Mesodermal cell (in vitro differentiated cells): ENCODE measurements around the gene GTF2IRD1.
"Not testable (repeated sequence)": the region's sequence is repeated elsewhere in the genome, so short reads cannot be mapped to it uniquely, and the experiment has no call there.

Source experiments
- H3K27ac ChIP-seq: 2 replicates; pipeline ENCODE4 v1.7.0; 2013; ENCODE audit warnings: mild to moderate bottlenecking, low read depth, low read length, moderate library complexity; ENCODE audit not compliant: severe bottlenecking
- H3K36me3 ChIP-seq: 2 replicates; pipeline ENCODE4 v1.7.1; 2013; ENCODE audit warnings: mild to moderate bottlenecking, low read length, moderate library complexity; ENCODE audit not compliant: control insufficient read depth, insufficient read depth
- H3K4me1 ChIP-seq: one replicate; pipeline ENCODE4 v1.7.1; 2013; ENCODE audit warnings: mild to moderate bottlenecking, low read length; ENCODE audit not compliant: insufficient read depth, control insufficient read depth, poor library complexity, severe bottlenecking
- H3K4me3 ChIP-seq: 2 replicates; pipeline ENCODE4 v1.7.0; 2013; ENCODE audit warnings: low read length, control low read depth, mild to moderate bottlenecking; ENCODE audit not compliant: insufficient read depth, poor library complexity, severe bottlenecking; ENCODE audit errors: extremely low read depth
- H3K9me3 ChIP-seq: 2 replicates; pipeline ENCODE4 v1.7.1; 2013; ENCODE audit warnings: mild to moderate bottlenecking, low read length, moderate library complexity; ENCODE audit not compliant: control insufficient read depth
- WGBS, 2 experiments: methylation state at CpG; one replicate each; pipeline ENCODE4 v1.1.5; 2013; ENCODE audit warnings: missing lambda C conversion rate in 2 of 2; ENCODE audit not compliant: insufficient coverage in 2 of 2; 5-methylcytosine and 5-hydroxymethylcytosine counted together

Gene GTF2IRD1

DNA sequence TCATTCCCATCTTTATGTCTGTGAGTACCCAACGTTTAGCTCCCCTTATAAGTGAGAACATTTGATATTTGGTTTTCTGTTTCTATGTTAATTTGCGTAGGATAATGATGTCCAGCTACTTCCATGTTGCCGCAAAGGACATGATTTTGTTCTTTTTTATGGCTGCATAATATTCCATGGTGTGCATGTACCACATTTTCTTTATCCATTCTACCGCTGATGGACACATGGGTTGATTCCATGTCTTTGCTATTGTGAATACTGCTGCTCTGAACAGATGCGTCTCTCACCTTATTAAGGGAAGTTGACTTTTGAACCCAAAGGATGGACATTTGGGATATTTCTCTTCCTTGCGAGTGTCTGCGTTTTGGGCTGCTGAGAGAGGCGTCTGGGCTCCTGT is 50.2 kb downstream of the GTF2IRD1 start:
- H3K27ac ChIP-seq: no peak overlapping the region
- whole genome bisulfite sequencing, 2 experiments: 96 to 99% methylated on average over 4 to 6 of the region's 8 CpGs
- H3K36me3 ChIP-seq: peaks cover 29% of the 10 kb centered on the region
- H3K9me3 ChIP-seq: no peaks in the 10 kb centered on the region
- H3K4me1 ChIP-seq: no peaks in the 10 kb centered on the region
- no peak overlapping the region for H3K4me3 ChIP-seq

DNA sequence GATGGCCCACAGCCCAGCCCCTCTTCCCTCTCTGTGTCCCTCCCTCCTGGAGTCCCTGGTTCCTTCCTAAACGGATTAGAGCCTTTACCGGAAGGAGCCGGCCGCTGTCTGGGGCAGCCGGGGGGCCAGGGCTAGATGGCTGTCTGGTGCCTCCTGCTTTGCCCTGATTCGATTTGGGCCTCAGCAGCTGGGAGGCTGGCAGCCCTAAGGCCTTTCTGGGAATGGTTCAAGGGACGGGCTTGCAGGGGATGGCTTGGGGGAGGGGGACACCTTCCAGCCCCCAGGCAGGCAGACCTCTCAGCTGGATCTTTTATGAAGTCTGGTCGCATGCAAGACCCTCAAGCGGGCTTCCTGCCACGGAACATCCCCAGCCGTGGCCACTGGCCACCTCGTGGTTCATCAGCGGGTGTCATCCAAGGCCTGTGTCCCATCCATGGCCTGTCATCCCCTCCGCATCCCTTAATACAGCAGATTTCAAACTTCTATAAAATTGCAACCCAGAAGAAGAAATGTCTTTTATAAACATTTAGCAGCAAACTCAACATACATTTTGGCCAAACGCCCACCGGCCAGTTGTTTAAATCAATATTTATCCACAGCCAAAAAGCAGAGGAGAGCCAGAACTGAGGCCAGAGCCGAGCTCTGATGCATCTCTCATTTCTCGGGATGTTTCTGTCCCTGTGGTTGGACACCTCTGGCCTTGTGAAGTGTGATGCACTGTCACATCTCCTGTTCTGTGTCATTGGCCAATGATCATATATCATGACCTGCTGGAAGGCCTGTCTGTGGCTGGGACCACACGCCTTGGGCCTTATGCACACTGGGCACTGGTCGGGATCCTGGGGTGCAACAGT is 52.0 kb downstream of the GTF2IRD1 start:
- Histone ChIP-seq H3K9me3 (no peaks in the 10 kb centered on the region), H3K27ac (no peak overlapping the region), H3K4me1 (no peaks in the 10 kb centered on the region), H3K36me3 (peaks cover 34% of the 10 kb centered on the region), H3K4me3 (no peak overlapping the region)
- WGBS, 2 experiments: 90 to 94% methylated on average over 20 of the region's 20 CpGs

DNA sequence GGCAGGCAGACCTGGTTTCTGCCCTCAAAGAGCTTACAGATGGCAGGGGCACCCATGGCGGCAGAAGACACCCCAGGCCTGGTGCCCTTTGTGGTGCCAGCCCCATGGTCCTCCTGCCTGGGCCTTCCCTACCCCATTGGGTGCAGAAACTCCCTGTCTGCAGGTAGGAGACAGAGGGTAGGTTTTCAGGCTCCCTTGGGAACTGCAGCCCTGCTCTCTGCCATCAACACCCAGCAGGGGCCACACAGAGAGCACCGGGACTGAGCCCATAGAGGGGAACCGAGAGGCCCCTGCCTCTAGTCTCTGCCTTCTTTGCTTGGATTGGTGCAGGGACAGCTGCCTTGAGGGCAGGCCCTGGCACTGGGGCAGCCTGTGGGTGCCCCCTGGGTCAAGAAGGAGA is 52.6 kb downstream of the GTF2IRD1 start:
- no peak overlapping the region for H3K27ac ChIP-seq
- H3K4me1 ChIP-seq: no peaks in the 10 kb centered on the region
- 92 to 100% methylated on average over 3 of the region's 3 CpGs for WGBS, 2 experiments
- no peak overlapping the region for H3K4me3 ChIP-seq
- H3K36me3 ChIP-seq: peaks cover 39% of the 10 kb centered on the region
- H3K9me3 ChIP-seq: no peaks in the 10 kb centered on the region

DNA sequence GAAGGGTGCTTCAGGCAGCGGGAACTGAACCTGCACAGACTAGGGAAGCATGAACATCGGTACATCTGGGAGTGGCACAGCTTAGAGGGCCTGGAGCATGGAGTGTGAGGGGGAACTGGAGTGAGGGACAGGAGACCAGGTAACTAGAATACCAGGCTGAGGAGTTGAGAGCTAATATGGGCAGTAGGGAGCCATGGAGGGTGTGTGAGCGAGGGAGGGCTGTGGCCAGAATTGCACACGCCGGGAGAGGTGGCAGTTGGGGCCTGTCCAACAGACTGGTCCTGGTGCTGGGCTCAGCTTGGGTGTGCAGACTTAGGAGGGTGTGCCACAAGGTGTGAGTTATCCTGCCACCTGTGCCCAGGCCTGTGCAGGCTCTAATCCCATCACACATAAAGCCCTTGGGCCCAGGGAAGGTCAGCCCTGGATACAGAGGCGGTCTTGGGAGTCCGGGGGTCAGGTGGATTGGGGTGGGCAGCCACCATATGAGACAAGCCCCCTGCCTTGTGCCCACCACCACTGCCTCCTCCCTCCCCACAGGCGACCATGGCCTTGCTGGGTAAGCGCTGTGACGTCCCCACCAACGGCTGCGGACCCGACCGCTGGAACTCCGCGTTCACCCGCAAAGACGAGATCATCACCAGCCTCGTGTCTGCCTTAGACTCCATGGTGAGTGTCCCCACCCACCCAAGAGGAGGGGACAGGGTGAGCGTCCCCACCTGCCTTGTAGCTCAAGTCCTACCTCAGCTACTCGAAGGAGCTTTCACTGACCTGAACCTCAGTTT is 54.0 kb downstream of the GTF2IRD1 start:
- no peak overlapping the region for H3K27ac ChIP-seq
- no peaks in the 10 kb centered on the region for H3K9me3 ChIP-seq
- H3K36me3 ChIP-seq: peaks cover 50% of the 10 kb centered on the region
- WGBS, 2 experiments: 90 to 94% methylated on average over 16 to 18 of the region's 21 CpGs
- H3K4me1 ChIP-seq: no peaks in the 10 kb centered on the region
- H3K4me3 ChIP-seq: no peak overlapping the region

DNA sequence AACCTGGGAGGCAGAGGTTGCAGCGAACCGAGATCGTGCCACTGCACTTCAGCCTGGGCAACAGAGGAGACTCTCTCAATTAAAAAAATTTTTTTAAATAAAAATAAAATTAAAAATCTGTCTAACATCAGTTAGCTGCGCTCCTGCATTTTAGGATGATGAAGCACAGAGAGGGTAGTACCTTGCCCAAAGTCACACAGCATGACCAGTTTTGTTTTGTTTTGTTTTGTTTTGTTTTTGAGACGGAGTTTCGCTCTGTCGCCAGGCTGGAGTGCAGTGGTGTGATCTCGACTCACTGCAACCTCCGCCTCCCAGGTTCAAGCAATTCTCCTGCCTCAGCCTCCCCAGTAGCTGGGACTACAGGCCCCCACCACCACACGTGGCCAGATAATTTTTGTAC is 55.7 kb downstream of the GTF2IRD1 start:
- 83 to 90% methylated on average over 6 to 7 of the region's 10 CpGs for WGBS, 2 experiments
- not testable (repeated sequence) for H3K27ac ChIP-seq, H3K4me3 ChIP-seq, H3K4me1 ChIP-seq, H3K9me3 ChIP-seq
- H3K36me3 ChIP-seq: peaks cover 59% of the 10 kb centered on the region

DNA sequence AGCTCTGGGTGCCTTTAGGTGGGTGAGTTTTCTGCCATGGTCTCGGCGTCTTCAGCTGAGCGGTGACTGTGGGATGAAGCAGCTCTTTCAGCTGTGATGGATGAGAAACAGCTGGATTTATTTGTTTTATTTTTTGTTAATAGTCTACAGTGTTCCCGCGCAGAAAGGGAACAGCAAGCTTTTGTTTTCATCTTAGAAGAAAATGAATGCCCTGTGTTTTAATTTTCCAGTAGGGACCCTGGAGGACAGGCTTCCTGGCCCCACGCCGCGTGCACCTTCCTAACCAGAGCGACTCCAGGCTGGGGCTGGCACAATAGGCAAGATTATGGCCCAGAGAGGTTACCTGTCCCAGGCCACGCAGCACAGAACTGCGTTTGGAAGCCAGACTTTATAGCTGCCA is 57.6 kb downstream of the GTF2IRD1 start:
- WGBS, 2 experiments: 96 to 97% methylated on average over 7 of the region's 11 CpGs
- H3K36me3 ChIP-seq: peaks cover 72% of the 10 kb centered on the region
- no peak overlapping the region for H3K4me3 ChIP-seq
- no peaks in the 10 kb centered on the region for H3K4me1 ChIP-seq
- H3K9me3 ChIP-seq: no peaks in the 10 kb centered on the region
- H3K27ac ChIP-seq: no peak overlapping the region

DNA sequence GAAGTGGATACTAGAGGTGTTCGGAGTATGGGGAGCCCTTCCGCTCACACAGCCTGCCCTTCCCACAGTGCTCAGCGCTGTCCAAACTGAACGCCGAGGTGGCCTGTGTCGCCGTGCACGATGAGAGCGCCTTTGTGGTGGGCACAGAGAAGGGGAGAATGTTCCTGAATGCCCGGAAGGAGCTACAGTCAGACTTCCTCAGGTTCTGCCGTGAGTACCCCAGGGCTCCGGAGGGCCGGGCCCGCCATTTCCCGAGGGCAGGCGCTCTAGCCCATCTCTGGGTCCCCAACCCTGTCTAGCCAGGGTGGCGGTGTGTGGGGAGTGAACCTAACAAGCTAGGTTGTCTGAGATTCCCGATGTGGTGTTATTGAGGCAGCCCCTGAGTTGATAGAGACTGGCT is 59.1 kb downstream of the GTF2IRD1 start:
- Histone ChIP-seq H3K9me3 (no peaks in the 10 kb centered on the region), H3K4me1 (no peaks in the 10 kb centered on the region), H3K36me3 (peaks cover 78% of the 10 kb centered on the region), H3K27ac (no peak overlapping the region), H3K4me3 (no peak overlapping the region)
- WGBS, 2 experiments: 97 to 98% methylated on average over 9 to 18 of the region's 18 CpGs

DNA sequence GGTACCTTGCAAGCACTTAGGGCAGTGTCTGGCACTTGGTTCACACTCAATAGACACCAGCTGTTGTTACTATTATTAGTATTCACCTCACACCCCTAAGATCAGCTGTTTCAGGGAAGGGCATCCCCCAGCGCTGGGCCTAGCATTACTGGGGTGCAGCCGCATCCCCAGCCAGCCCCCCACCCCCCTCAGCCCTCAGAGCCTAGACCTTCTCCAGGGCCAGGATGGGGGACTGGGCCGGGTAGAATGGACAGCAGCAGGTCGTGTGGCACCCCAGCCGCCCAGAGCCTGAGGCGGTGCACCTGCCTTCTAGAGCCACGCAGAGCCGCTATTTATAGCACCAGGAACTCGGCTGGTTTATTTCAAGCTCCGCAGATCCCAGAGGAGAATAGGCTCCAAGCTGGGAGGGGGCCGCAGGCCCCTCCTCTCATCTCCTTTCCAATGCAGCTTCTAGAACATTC is 60.5 kb downstream of the GTF2IRD1 start:
- 94 to 99% methylated on average over 8 to 10 of the region's 11 CpGs for WGBS, 2 experiments
- Histone ChIP-seq H3K4me3 (no peak overlapping the region), H3K27ac (no peak overlapping the region), H3K36me3 (peaks cover 78% of the 10 kb centered on the region), H3K4me1 (no peaks in the 10 kb centered on the region), H3K9me3 (no peaks in the 10 kb centered on the region)

DNA sequence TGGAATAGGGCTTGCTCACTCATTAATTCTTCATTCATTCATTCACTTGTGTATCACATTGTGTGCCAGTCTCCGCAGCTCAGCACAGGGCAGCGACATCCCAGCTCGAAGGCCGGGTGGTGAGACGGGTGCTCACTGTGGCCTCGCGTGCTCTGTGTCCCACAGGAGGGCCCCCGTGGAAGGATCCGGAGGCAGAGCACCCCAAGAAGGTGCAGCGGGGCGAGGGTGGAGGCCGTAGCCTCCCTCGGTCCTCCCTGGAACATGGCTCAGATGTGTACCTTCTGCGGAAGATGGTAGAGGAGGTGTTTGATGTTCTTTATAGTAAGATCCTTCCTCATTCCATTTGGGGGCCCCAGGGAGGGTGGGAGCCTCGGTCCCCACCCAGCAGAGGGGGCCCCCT is 61.6 kb downstream of the GTF2IRD1 start:
- no peak overlapping the region for H3K27ac ChIP-seq
- WGBS, 2 experiments: 85 to 93% methylated on average over 9 to 10 of the region's 15 CpGs
- H3K4me1 ChIP-seq: no peaks in the 10 kb centered on the region
- H3K9me3 ChIP-seq: peaks cover 4% of the 10 kb centered on the region
- H3K4me3 ChIP-seq: no peak overlapping the region
- peaks cover 88% of the 10 kb centered on the region for H3K36me3 ChIP-seq

DNA sequence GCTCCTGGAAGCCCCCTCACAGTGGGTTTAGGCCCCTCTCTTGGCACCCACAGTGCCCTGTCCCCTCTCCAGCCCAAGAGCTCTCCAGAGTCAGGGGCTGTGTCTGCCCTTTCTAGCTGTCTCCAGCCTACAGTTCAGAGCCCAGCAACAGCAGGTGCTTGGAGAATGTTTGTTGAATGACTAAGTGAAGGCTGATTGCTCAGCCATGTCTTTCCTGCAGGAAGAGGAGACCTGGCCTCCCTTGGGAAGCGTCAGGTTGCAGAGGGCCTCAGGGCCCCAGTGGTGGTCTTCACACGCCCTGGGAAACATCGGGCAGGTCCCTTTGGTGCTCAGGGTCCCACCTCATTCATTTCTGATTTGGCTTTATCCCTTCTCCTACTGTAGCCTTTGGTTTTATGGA is 62.5 kb downstream of the GTF2IRD1 start:
- no peak overlapping the region for H3K27ac ChIP-seq
- H3K36me3 ChIP-seq: peaks cover 88% of the 10 kb centered on the region
- H3K4me3 ChIP-seq: no peak overlapping the region
- 100% methylated on average over 1 of the region's 3 CpGs for WGBS, 2 experiments
- peaks cover 10% of the 10 kb centered on the region for H3K9me3 ChIP-seq
- no peaks in the 10 kb centered on the region for H3K4me1 ChIP-seq

DNA sequence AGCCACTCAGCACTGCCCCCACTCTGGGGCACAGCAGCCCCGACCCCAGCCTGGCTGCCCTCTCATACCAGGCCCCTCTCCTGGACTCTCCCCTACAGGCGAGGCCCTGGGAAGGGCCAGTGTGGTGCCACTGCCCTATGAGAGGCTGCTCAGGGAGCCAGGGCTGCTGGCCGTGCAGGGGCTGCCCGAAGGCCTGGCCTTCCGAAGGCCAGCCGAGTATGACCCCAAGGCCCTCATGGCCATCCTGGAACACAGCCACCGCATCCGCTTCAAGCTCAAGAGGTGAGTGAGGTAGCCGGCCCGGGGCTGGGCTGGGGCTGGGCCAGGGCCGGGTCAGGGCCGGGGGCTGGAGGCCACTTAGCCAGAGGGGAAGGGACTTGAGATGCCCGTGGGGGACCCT is 64.3 kb downstream of the GTF2IRD1 start:
- no peak overlapping the region for H3K4me3 ChIP-seq
- no peak overlapping the region for H3K27ac ChIP-seq
- WGBS, 2 experiments: 91 to 95% methylated on average over 12 to 13 of the region's 13 CpGs
- peaks cover 12% of the 10 kb centered on the region for H3K9me3 ChIP-seq
- H3K36me3 ChIP-seq: peaks cover 91% of the 10 kb centered on the region
- no peaks in the 10 kb centered on the region for H3K4me1 ChIP-seq
